Adrenal gland (tissue), 12 donors: Measurements from ENCODE around the gene NHEJ1. TPM values are rescaled to one million over a fixed set of nuclear protein-coding genes. Genes with fewer than 3 reads are reported as not detected.

Experiments used
- DNase-seq, 7 donors: peaks; one replicate each; pipeline ENCODE4 v3.0.0-alpha.2; 2019 to 2020
- H3K27ac ChIP-seq, 5 donors: fragments of 200-600 bp; sonication (generic) in 4 of 5; 1 replicate in 3 of 5; 2 replicates in 2 of 5; pipeline versions ENCODE4 v1.5.1 to v1.8.0; 2016 to 2020; ENCODE audit warnings: mild to moderate bottlenecking in 1 of 5
- H3K27me3 ChIP-seq: fragments of 200-600 bp; 2 replicates; pipeline ENCODE4 v1.8.0; 2021
- H3K36me3 ChIP-seq, 2 donors: fragments of 200-600 bp; replicated peaks in 1 of 2; 1 replicate in 1 of 2; 2 replicates in 1 of 2; pipeline versions ENCODE4 v1.5.1 to v1.8.0; 2018 to 2022
- H3K4me1 ChIP-seq, 2 donors: fragments of 200-600 bp; replicated peaks in 1 of 2; 1 replicate in 1 of 2; 2 replicates in 1 of 2; pipeline versions ENCODE4 v1.5.1 to v1.8.0; 2018 to 2021
- H3K4me3 ChIP-seq, 4 donors: fragments of 200-600 bp; sonication (generic) in 3 of 4; one replicate each; pipeline ENCODE4 v1.5.1; 2016 to 2018
- H3K9me3 ChIP-seq, 3 donors: fragments of 200-600 bp; sonication (generic) in 1 of 3; replicated peaks in 1 of 3; 1 replicate in 2 of 3; 2 replicates in 1 of 3; pipeline versions ENCODE4 v1.5.1 to v1.8.0; 2016 to 2021
- POLR2A ChIP-seq, 2 donors: fragments of 450-650 bp; IDR thresholded peaks; one replicate each; pipeline ENCODE4 v1.6.1; 2017; ENCODE audit warnings: antibody characterized with exemption in 2 of 2, mild to moderate bottlenecking in 2 of 2, moderate library complexity in 1 of 2
- WGBS, 4 donors: extraction: QIAGEN DNeasy Blood & Tissue Kit in 2 of 4; methylation state at CpG; one replicate each; pipeline versions ENCODE4 v1.1.5 to v1.1.7; 2013 to 2017; 5-methylcytosine and 5-hydroxymethylcytosine counted together
- intact Hi-C, 2 donors: fragments of 100-400 bp; cut with DNase I; formaldehyde crosslinking; loops; one replicate each; pipeline versions ENCODE4 v1.14.1 to v1.15.0; 2022 to 2023
- polyA plus RNA-seq, 3 donors: library from polyadenylated mRNA; stranded (reverse); fragments of 200-250 nt in 2 of 3; fragments of 350-450 nt in 1 of 3; fragmentation: Illumina TruSeq in 1 of 3; extraction: RNeasy Lipid Tissue Mini Kit (QIAGEN cat#74804) in 1 of 3; gene quantifications; one replicate each; pipeline ENCODE4 v1.2.3, GENCODE V29; 2013 to 2014
- total RNA-seq, 9 donors: library from RNA; depleted of rRNA in 4 of 9; stranded (reverse); fragments of >200 nt in 4 of 9; fragments of 120-200 nt in 1 of 9; fragmentation: NEBNext Ultra II Directional in 1 of 9; extraction: Animal tissue kit (Norgen Biotek cat#: 25700) in 1 of 9; gene quantifications; one replicate each; pipeline versions ENCODE4 v1.1.0 to v1.2.4, GENCODE V29; 2013 to 2023
- TF ChIP-seq, protein P1 (sequence below), 6 experiments: fragments of 450-650 bp in 4 of 6; fragments of 200-600 bp in 2 of 6; sonication (generic) in 1 of 6; IDR thresholded peaks; 1 replicate in 5 of 6; 2 replicates in 1 of 6; pipeline versions ENCODE4 v1.5.1 to v1.8.0; 2016 to 2021; ENCODE audit warnings: antibody characterized with exemption in 6 of 6, mild to moderate bottlenecking in 2 of 6, moderate library complexity in 1 of 6
- donor health status: healthy with polysubstance abuse.
- donor health status: Bipolar disorder and iron deficiency.
- donor health status: DM: yes; HTN: yes; CAD: no.
- donor health status: DM: no; HTN: no; CAD: no.
- donor health status: DM: no; HTN: no; CAD: no.
- donor health status: DM: yes; HTN: yes; CAD: no.

Gene NHEJ1
- total and polyA plus RNA-seq, 12 donors: 5.7 to 26.0 (median 17.1) TPM

DNA sequence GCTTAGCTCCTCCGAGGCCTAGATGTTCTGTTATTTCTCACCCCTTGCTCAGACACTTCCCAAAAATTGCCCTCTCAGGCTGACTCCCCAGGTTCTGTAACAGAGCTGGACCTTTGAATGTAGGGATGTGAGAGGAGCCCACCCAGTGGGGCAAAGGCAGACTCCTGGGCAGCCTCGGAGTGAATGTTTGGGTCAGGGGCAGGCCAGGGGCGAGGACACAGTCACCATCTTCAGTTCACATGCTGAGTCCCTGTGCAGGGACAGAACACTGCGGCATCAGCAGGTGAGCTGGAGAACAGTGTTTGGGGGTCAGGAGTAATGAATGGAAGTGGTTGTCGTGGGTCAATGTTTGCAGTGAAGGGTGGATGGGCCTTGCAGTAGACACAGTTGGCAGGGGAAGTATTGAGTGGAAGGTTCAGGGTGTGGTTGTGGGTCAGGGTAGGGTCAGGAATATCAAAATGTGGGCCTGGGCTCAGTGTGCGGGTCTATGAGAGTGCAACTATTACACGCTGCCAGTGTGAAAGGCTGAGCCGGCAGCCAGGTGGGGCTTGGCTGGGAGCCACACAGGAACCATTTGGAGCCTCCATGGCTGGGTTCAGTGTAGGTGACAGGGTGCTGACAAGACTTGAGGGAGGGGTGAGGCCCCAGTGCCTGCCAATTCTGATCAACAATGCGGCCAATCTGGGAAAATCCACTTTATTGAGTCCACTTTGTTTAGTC lies 104.3 kb downstream of the NHEJ1 start:
- H3K4me3 ChIP-seq: no peak overlapping the region
- whole genome bisulfite sequencing, 4 donors: 58 to 79% (median 71%) methylated on average over 9 of the region's 9 CpGs
- no peak for DNase-seq
- H3K27me3 ChIP-seq: peaks cover 47% of the 10 kb centered on the region
- H3K27ac ChIP-seq: no peak overlapping the region
- H3K9me3 ChIP-seq: no peaks in the 10 kb centered on the region
- H3K4me1 ChIP-seq: peaks cover 20 to 34% of the 10 kb centered on the region in 2 donors
- no peaks in the 10 kb centered on the region for H3K36me3 ChIP-seq
- TF ChIP-seq POLR2A (IDR thresholded peaks at IDR 0.05): no peak
- TF ChIP-seq, protein P1, sequence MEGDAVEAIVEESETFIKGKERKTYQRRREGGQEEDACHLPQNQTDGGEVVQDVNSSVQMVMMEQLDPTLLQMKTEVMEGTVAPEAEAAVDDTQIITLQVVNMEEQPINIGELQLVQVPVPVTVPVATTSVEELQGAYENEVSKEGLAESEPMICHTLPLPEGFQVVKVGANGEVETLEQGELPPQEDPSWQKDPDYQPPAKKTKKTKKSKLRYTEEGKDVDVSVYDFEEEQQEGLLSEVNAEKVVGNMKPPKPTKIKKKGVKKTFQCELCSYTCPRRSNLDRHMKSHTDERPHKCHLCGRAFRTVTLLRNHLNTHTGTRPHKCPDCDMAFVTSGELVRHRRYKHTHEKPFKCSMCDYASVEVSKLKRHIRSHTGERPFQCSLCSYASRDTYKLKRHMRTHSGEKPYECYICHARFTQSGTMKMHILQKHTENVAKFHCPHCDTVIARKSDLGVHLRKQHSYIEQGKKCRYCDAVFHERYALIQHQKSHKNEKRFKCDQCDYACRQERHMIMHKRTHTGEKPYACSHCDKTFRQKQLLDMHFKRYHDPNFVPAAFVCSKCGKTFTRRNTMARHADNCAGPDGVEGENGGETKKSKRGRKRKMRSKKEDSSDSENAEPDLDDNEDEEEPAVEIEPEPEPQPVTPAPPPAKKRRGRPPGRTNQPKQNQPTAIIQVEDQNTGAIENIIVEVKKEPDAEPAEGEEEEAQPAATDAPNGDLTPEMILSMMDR (IDR thresholded peaks at IDR 0.05): no peak
- intact Hi-C loops: loop anchor here (2.0 to 10.0 kb wide), 4 partner anchors 58 to 248 kb away; partner anchors contain the start of gene PTPRN (in 1 of the 2)

DNA sequence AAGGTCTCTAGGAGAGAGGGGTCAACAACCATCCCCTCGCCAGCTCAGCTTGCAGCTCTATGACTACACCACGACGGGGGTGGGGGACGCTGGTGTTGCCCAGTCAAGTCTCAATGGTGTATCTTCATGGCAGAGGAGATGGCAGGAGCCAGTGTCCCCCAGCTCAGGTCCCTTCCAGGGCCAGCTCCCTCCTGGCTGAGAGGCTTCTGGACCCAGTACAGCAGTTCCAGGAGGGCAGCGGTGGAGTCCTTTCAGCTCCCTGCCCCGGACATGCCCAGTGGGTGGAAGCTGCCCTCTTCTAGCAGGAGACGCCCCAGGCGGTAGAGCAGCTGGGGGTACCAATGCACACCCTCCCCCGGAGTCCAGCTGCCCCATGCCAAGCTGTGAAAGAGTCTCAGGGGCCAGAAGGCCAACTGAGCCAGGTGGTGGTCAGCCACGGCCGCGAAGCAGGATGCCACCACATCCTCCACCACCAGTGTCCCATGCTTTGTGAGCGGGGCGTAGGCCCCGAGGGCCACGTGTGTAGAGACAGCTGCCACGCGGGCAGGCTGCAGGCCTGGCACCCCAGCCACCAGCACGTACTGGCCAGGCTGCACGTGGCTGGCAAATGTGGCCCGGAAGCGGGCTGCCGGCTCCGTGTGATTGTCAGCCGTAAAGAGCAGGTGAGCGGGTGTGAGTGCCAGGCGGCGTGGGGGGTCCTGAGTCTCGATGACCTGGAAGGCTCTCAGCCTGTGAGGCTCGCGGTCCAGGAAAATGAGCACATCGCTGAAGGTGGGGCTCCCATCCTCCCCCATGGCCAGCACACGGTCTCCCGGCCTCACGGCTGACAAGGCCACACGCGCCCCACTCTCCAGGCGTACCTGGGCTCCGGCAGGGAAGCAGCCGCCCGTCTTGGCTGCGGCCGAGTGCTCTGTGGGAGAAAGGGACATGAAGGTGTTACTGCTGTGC lies 105.4 kb downstream of the NHEJ1 start:
- Histone ChIP-seq H3K27me3 (peaks cover 44% of the 10 kb centered on the region), H3K4me1 (peaks cover 12 to 26% of the 10 kb centered on the region in 2 donors), H3K4me3 (no peak overlapping the region), H3K27ac (no peak overlapping the region), H3K9me3 (no peaks in the 10 kb centered on the region), H3K36me3 (no peaks in the 10 kb centered on the region)
- intact Hi-C loops: loop anchor here in 1 of 2 donors (5.0 to 10.0 kb wide), 3 partner anchors 60 to 250 kb away; partner anchors contain the start of gene PTPRN
- no peak for TF ChIP-seq POLR2A (IDR thresholded peaks at IDR 0.05)
- TF ChIP-seq, protein P1 (IDR thresholded peaks at IDR 0.05): no peak
- DNase-seq: no peak
- 81 to 94% (median 86%) methylated on average over 12 to 43 of the region's 43 CpGs for WGBS, 4 donors

DNA sequence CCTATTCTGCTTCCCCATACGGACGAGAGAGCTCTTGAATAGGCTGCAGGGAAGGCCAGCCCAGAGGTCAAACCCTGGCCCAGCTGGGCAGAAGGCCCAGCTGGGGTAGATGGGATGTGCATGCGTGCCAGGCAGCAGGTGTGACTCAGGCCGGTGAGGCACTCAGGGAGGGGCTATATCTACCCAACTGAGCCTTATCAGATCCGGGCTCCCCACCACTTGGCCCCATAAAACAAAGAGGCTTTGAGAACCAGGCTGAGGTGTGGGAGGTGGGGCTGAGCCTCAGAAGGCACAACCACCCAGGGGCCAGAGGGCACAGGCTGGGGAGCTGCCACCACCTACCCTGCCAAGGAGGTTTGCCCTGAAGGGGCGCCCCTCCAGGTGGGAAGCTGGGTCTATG lies 111.3 kb downstream of the NHEJ1 start:
- Histone ChIP-seq H3K9me3 (no peaks in the 10 kb centered on the region), H3K27ac (no peak overlapping the region), H3K4me1 (no peaks in the 10 kb centered on the region), H3K27me3 (peaks cover 14% of the 10 kb centered on the region), H3K36me3 (no peaks in the 10 kb centered on the region), H3K4me3 (no peak overlapping the region)
- 62 to 80% (median 72%) methylated on average over 4 to 6 of the region's 6 CpGs for WGBS, 4 donors
- no peak for DNase-seq
- intact Hi-C loops: no loop called here
- TF ChIP-seq POLR2A (IDR thresholded peaks at IDR 0.05): no peak
- TF ChIP-seq, protein P1 (IDR thresholded peaks at IDR 0.05): no peak

DNA sequence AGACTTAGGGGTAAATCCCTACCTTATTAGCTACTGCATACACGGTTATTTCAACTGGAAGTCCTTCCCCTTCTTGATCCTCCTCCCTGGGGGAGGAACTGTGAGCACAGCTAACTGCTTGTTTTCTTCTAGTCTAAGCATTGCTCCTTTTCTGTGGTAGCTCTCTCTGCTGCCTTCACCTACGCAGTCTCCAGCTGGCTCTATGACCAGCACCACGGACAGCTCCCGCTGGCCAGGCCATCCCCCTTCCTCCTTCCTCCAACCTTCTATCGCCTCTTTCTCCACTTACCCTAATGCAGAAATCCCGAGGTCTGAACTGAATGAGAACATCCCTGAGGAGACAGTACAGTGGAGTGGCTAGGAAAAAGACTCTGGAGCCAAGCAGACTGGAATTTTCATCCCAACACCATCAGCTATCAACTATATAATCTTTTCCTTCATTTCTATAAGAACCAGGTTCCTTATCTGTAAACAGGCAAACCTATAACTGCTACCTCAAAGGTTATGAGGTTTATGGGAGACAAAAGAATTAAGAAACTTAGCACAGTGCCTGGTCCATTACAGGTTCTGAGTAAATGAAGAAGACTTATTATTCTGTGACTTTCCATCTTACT lies 114.6 kb downstream of the NHEJ1 start:
- Histone ChIP-seq H3K36me3 (no peaks in the 10 kb centered on the region), H3K27ac (no peak overlapping the region), H3K4me1 (no peaks in the 10 kb centered on the region), H3K9me3 (no peaks in the 10 kb centered on the region), H3K27me3 (peaks cover 28% of the 10 kb centered on the region), H3K4me3 (no peak overlapping the region)
- DNase-seq: peak in 3 of 7 donors; percentile 37 to 42 (median 42)
- intact Hi-C loops: no loop called here
- TF ChIP-seq, protein P1 (IDR thresholded peaks at IDR 0.05): no peak
- TF ChIP-seq POLR2A (IDR thresholded peaks at IDR 0.05): no peak
- WGBS, 4 donors: 4 to 10% (median 6%) methylated on average over 6 of the region's 6 CpGs
